ENCODE data around the gene SEC62.

- TF ChIP-seq CTCF (IDR thresholded peaks at IDR 0.05), result no peak
- no peak for TF ChIP-seq POLR2A (IDR thresholded peaks at IDR 0.05)
These were observed 2.4 kb upstream of the SEC62 start for GRCh38 chr3:169964176-169964575.

All from uterus (tissue), 2 donors.